Uterus (tissue), 4 donors: ENCODE data around the gene MALT1. TPM values are rescaled to one million over a fixed set of nuclear protein-coding genes. Genes with fewer than 3 reads are reported as not detected.

Experiments
- DNase-seq, 2 donors: peaks; one replicate each; pipeline ENCODE4 v3.0.0-alpha.2; 2019 to 2020
- H3K27ac ChIP-seq, 2 donors: fragments of 200-600 bp; sonication (generic); 1 replicate in 1 of 2; 2 replicates in 1 of 2; pipeline ENCODE4 v1.5.1; 2016 to 2018
- H3K27me3 ChIP-seq, 2 donors: fragments of 200-600 bp; sonication (generic); one replicate each; pipeline ENCODE4 v1.5.1; 2018 to 2019; ENCODE audit warnings: control low read depth in 1 of 2
- H3K36me3 ChIP-seq, 2 donors: fragments of 200-600 bp; sonication (generic); one replicate each; pipeline ENCODE4 v1.5.1; 2019; ENCODE audit warnings: control low read depth in 1 of 2
- H3K4me1 ChIP-seq, 2 donors: fragments of 200-600 bp; sonication (generic); one replicate each; pipeline ENCODE4 v1.5.1; 2018 to 2019; ENCODE audit warnings: control low read depth in 1 of 2
- H3K4me3 ChIP-seq, 2 donors: fragments of 200-600 bp; sonication (generic); 1 replicate in 1 of 2; 2 replicates in 1 of 2; pipeline ENCODE4 v1.5.1; 2018 to 2019; ENCODE audit warnings: mild to moderate bottlenecking in 1 of 2
- H3K9me3 ChIP-seq, 2 donors: fragments of 200-600 bp; sonication (generic); one replicate each; pipeline ENCODE4 v1.5.1; 2019; ENCODE audit warnings: control low read depth in 1 of 2
- CTCF ChIP-seq, 4 experiments: fragments of 200-600 bp in 2 of 4; fragments of 450-650 bp in 2 of 4; sonication (generic) in 2 of 4; IDR thresholded peaks; one replicate each; pipeline ENCODE4 v1.5.1; 2016 to 2019; ENCODE audit warnings: antibody characterized with exemption in 4 of 4, mild to moderate bottlenecking in 2 of 4, moderate library complexity in 1 of 4
- POLR2A ChIP-seq, 2 donors: fragments of 450-650 bp; IDR thresholded peaks; one replicate each; pipeline ENCODE4 v1.6.1; 2016; ENCODE audit warnings: antibody characterized with exemption in 2 of 2, mild to moderate bottlenecking in 1 of 2, moderate library complexity in 1 of 2
- intact Hi-C: fragments of 100-400 bp; cut with DNase I; formaldehyde crosslinking; loops from one replicate; pipeline ENCODE4 v1.15.1; 2023; ENCODE audit warnings: low total_unique reads
- total RNA-seq, 4 donors: library from RNA; depleted of rRNA in 3 of 4; stranded (reverse); fragments of >200 nt in 3 of 4; gene quantifications; one replicate each; pipeline versions ENCODE4 v1.1.0 to v1.2.4, GENCODE V29; 2014 to 2023
- donor health status: DM: yes; HTN: yes; CAD: no.

MALT1 gene
- total RNA-seq, 4 donors from 2014 or later, result 22.1 to 51.4 (median 30.5) TPM

- Histone ChIP-seq H3K27ac (no peak overlapping the region), H3K4me3 (no peak overlapping the region), H3K4me1 (no peaks in the 10 kb centered on the region), H3K27me3 (no peaks in the 10 kb centered on the region), H3K9me3 (no peaks in the 10 kb centered on the region), H3K36me3 (no peaks in the 10 kb centered on the region)
- intact Hi-C loops, result no loop called here
- DNase-seq, result no peak
- no peak for TF ChIP-seq CTCF (IDR thresholded peaks at IDR 0.05)
- no peak for TF ChIP-seq POLR2A (IDR thresholded peaks at IDR 0.05)
These were observed 40.0 kb upstream of the MALT1 start for GRCh38 chr18:58631301-58631700.

- intact Hi-C loops, result no loop called here
- no peaks in the 10 kb centered on the region for H3K4me1 ChIP-seq
- H3K9me3 ChIP-seq, result no peaks in the 10 kb centered on the region
- H3K27ac ChIP-seq, result no peak overlapping the region
- no peaks in the 10 kb centered on the region for H3K27me3 ChIP-seq
- TF ChIP-seq CTCF (IDR thresholded peaks at IDR 0.05) (no peak), POLR2A (IDR thresholded peaks at IDR 0.05) (no peak)
- no peak for DNase-seq
- no peak overlapping the region for H3K4me3 ChIP-seq
- no peaks in the 10 kb centered on the region for H3K36me3 ChIP-seq
These were observed 38.7 kb upstream of the MALT1 start for GRCh38 chr18:58632552-58632951.

GRCh38 chr18:58633874-58634273 is 37.4 kb upstream of the MALT1 start:
- intact Hi-C loops, result no loop called here
- TF ChIP-seq POLR2A (IDR thresholded peaks at IDR 0.05) (no peak), CTCF (IDR thresholded peaks at IDR 0.05) (no peak)
- Histone ChIP-seq H3K4me1 (no peaks in the 10 kb centered on the region), H3K9me3 (no peaks in the 10 kb centered on the region), H3K36me3 (no peaks in the 10 kb centered on the region), H3K4me3 (no peak overlapping the region), H3K27me3 (no peaks in the 10 kb centered on the region), H3K27ac (no peak overlapping the region)
- no peak for DNase-seq

- H3K27me3 ChIP-seq, result no peaks in the 10 kb centered on the region
- TF ChIP-seq POLR2A (IDR thresholded peaks at IDR 0.05) (no peak), CTCF (IDR thresholded peaks at IDR 0.05) (no peak)
- intact Hi-C loops, result no loop called here
- H3K4me1 ChIP-seq, result no peaks in the 10 kb centered on the region
- no peak for DNase-seq
- no peaks in the 10 kb centered on the region for H3K36me3 ChIP-seq
- no peak overlapping the region for H3K27ac ChIP-seq
- H3K9me3 ChIP-seq, result no peaks in the 10 kb centered on the region
- H3K4me3 ChIP-seq, result no peak overlapping the region
These were observed 35.4 kb upstream of the MALT1 start for GRCh38 chr18:58635891-58636290.

GRCh38 chr18:58637197-58637596 is 34.1 kb upstream of the MALT1 start:
- H3K4me3 ChIP-seq, result no peak overlapping the region
- H3K9me3 ChIP-seq, result no peaks in the 10 kb centered on the region
- H3K27ac ChIP-seq, result no peak overlapping the region
- no peaks in the 10 kb centered on the region for H3K4me1 ChIP-seq
- TF ChIP-seq CTCF (IDR thresholded peaks at IDR 0.05), result no peak
- TF ChIP-seq POLR2A (IDR thresholded peaks at IDR 0.05), result no peak
- no peaks in the 10 kb centered on the region for H3K27me3 ChIP-seq
- no peak for DNase-seq
- intact Hi-C loops, result no loop called here
- H3K36me3 ChIP-seq, result no peaks in the 10 kb centered on the region
